GM06990 (cell line): ENCODE data around the gene FOXL1.

Experiments
- DNase-seq: peaks from one replicate; pipeline ENCODE4 v3.0.0-alpha.2; 2011; ENCODE audit not compliant: insufficient read length; ENCODE audit errors: extremely low read depth
- H3K27me3 ChIP-seq: replicated peaks from 2 replicates; pipeline ENCODE4 v1.6.0; 2011; ENCODE audit warnings: low read length; ENCODE audit not compliant: control insufficient read depth, insufficient read depth
- H3K36me3 ChIP-seq: 2 replicates; pipeline ENCODE4 v1.5.1; 2011; ENCODE audit warnings: low read length; ENCODE audit not compliant: control insufficient read depth, insufficient read depth
- H3K4me3 ChIP-seq: replicated peaks from 2 replicates; pipeline ENCODE4 v1.5.1; 2011; ENCODE audit warnings: low read depth, mild to moderate bottlenecking, control low read depth, low read length
- CTCF ChIP-seq: IDR thresholded peaks from 2 replicates; pipeline ENCODE4 v1.5.1; 2011; ENCODE audit warnings: low read length, control low read depth, mild to moderate bottlenecking, inconsistent platforms; ENCODE audit not compliant: insufficient read depth, poor library complexity, severe bottlenecking

The FOXL1 gene

GRCh38 chr16:86556576-86556975, 21.8 kb upstream of the FOXL1 start:
- no peaks in the 10 kb centered on the region for H3K27me3 ChIP-seq
- H3K4me3 ChIP-seq: no peak overlapping the region
- TF ChIP-seq CTCF: no peak
- no peaks in the 10 kb centered on the region; the same call in 1 of the 2 replicates for H3K36me3 ChIP-seq
- DNase-seq: no peak

GRCh38 chr16:86557587-86557986, 20.8 kb upstream of the FOXL1 start:
- TF ChIP-seq CTCF: no peak
- H3K36me3 ChIP-seq: no peaks in the 10 kb centered on the region
- no peak for DNase-seq

GRCh38 chr16:86558355-86559193, 19.8 kb upstream of the FOXL1 start:
- no peak for TF ChIP-seq CTCF
- Histone ChIP-seq H3K4me3 (no peak overlapping the region), H3K27me3 (no peaks in the 10 kb centered on the region), H3K36me3 (no peaks in the 10 kb centered on the region)
- no peak for DNase-seq

More at GRCh38 chr16:86557587-86557986, 20.8 kb upstream of the FOXL1 start:
- H3K27me3 ChIP-seq: no peaks in the 10 kb centered on the region
- H3K4me3 ChIP-seq: no peak overlapping the region

- Histone ChIP-seq H3K36me3 (no peaks in the 10 kb centered on the region), H3K27me3 (0 out of 2 replicates have a peak, but pooled peaks cover 2% of the 10 kb centered on the region), H3K4me3 (no peak overlapping the region)
- DNase-seq: no peak
- no peak for TF ChIP-seq CTCF
Observed at GRCh38 chr16:86559802-86560305, 18.5 kb upstream of the FOXL1 start.

GRCh38 chr16:86562356-86562755, 16.0 kb upstream of the FOXL1 start:
- no peak for DNase-seq
- H3K27me3 ChIP-seq: peaks cover 2% of the 10 kb centered on the region; the same call in 1 of the 2 replicates

More at GRCh38 chr16:86562356-86562755, 16.0 kb upstream of the FOXL1 start:
- no peak for TF ChIP-seq CTCF
- Histone ChIP-seq H3K36me3 (no peaks in the 10 kb centered on the region), H3K4me3 (no peak overlapping the region)
